ENCODE measurements around the gene SSH2. TPM values are rescaled to one million over a fixed set of nuclear protein-coding genes. Genes with fewer than 3 reads are reported as not detected.

Gene SSH2
- total and polyA plus RNA-seq, 2 of the 13 experiments (the other 11 are each of a cell fraction or from before 2014, with no cell fraction given) = 6.0 to 6.4 TPM

DNA sequence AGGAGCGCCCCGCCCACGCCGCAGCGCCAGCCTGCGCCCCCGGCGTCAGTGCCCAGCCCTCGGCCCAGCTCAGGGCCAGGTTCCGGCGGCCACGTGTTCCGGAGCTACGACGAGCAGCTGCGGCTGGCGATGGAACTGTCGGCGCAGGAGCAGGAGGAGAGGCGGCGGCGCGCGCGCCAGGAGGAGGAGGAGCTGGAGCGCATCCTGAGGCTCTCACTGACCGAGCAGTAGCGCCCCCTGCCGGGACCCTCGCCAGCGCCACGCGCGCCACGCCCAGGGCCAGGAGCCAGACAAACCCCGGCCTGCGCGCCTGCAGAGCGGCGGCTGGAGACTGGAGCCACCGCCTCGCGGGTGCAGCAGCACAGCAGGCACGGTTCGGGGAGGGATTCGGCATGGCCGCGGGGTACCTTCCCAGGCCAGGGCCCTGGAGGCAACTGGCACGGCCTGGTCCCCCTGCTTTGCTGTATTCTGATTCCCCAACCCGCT, 316.6 kb downstream of the SSH2 start (continued):
- TF ChIP-seq ZNF232 (CRISPR knock-in tag; IDR thresholded peaks at IDR 0.05; ENCODE audit: borderline replicate concordance) = peak; percentile 68; the same call in 1 of the 2 replicates
- peak; percentile 71; the same call in 1 of the 2 replicates for TF ChIP-seq HOXA3 (CRISPR knock-in tag; IDR thresholded peaks at IDR 0.05)
- TF ChIP-seq ZNF496 (CRISPR knock-in tag; IDR thresholded peaks at IDR 0.05; ENCODE audit: insufficient replicate concordance) = no peak
- TF ChIP-seq ZNF343 (CRISPR knock-in tag; IDR thresholded peaks at IDR 0.05) = peak; percentile 28; the same call in 1 of the 2 replicates
- TF ChIP-seq, protein P1, sequence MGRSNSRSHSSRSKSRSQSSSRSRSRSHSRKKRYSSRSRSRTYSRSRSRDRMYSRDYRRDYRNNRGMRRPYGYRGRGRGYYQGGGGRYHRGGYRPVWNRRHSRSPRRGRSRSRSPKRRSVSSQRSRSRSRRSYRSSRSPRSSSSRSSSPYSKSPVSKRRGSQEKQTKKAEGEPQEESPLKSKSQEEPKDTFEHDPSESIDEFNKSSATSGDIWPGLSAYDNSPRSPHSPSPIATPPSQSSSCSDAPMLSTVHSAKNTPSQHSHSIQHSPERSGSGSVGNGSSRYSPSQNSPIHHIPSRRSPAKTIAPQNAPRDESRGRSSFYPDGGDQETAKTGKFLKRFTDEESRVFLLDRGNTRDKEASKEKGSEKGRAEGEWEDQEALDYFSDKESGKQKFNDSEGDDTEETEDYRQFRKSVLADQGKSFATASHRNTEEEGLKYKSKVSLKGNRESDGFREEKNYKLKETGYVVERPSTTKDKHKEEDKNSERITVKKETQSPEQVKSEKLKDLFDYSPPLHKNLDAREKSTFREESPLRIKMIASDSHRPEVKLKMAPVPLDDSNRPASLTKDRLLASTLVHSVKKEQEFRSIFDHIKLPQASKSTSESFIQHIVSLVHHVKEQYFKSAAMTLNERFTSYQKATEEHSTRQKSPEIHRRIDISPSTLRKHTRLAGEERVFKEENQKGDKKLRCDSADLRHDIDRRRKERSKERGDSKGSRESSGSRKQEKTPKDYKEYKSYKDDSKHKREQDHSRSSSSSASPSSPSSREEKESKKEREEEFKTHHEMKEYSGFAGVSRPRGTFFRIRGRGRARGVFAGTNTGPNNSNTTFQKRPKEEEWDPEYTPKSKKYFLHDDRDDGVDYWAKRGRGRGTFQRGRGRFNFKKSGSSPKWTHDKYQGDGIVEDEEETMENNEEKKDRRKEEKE (IDR thresholded peaks at IDR 0.05) = no peak
- TF ChIP-seq, protein P2, sequence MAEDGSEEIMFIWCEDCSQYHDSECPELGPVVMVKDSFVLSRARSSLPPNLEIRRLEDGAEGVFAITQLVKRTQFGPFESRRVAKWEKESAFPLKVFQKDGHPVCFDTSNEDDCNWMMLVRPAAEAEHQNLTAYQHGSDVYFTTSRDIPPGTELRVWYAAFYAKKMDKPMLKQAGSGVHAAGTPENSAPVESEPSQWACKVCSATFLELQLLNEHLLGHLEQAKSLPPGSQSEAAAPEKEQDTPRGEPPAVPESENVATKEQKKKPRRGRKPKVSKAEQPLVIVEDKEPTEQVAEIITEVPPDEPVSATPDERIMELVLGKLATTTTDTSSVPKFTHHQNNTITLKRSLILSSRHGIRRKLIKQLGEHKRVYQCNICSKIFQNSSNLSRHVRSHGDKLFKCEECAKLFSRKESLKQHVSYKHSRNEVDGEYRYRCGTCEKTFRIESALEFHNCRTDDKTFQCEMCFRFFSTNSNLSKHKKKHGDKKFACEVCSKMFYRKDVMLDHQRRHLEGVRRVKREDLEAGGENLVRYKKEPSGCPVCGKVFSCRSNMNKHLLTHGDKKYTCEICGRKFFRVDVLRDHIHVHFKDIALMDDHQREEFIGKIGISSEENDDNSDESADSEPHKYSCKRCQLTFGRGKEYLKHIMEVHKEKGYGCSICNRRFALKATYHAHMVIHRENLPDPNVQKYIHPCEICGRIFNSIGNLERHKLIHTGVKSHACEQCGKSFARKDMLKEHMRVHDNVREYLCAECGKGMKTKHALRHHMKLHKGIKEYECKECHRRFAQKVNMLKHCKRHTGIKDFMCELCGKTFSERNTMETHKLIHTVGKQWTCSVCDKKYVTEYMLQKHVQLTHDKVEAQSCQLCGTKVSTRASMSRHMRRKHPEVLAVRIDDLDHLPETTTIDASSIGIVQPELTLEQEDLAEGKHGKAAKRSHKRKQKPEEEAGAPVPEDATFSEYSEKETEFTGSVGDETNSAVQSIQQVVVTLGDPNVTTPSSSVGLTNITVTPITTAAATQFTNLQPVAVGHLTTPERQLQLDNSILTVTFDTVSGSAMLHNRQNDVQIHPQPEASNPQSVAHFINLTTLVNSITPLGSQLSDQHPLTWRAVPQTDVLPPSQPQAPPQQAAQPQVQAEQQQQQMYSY (CRISPR knock-in tag; IDR thresholded peaks at IDR 0.05) = peak; percentile 49; the same call in 1 of the 2 replicates
- no peak for TF ChIP-seq ZNF550 (CRISPR knock-in tag; IDR thresholded peaks at IDR 0.05; ENCODE audit: borderline replicate concordance)
- no peak for TF ChIP-seq ZNF24 (IDR thresholded peaks at IDR 0.05)
- TF ChIP-seq ZNF776 (CRISPR knock-in tag; IDR thresholded peaks at IDR 0.05) = 0 out of 2 replicates have a peak, but pooled peaks have one; percentile 19
- no peak for TF ChIP-seq CBX2 (IDR thresholded peaks at IDR 0.05; ENCODE audit: low read depth, low read length)
- no peak for TF ChIP-seq CBX2 (CRISPR knock-in tag; IDR thresholded peaks at IDR 0.05; ENCODE audit: low read depth)
- TF ChIP-seq, protein P3, sequence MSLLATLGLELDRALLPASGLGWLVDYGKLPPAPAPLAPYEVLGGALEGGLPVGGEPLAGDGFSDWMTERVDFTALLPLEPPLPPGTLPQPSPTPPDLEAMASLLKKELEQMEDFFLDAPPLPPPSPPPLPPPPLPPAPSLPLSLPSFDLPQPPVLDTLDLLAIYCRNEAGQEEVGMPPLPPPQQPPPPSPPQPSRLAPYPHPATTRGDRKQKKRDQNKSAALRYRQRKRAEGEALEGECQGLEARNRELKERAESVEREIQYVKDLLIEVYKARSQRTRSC (CRISPR knock-in tag; IDR thresholded peaks at IDR 0.05; ENCODE audit: low read depth) = no peak
- peak; percentile 93; the same call in 1 of the 2 replicates for TF ChIP-seq REXO4 (CRISPR knock-in tag; IDR thresholded peaks at IDR 0.05; ENCODE audit: borderline replicate concordance)
- TF ChIP-seq ZNF546 (CRISPR knock-in tag; conservative IDR thresholded peaks at IDR 0.05) = peak; percentile 61; the same call in 1 of the 2 replicates
- TF ChIP-seq, protein P4, sequence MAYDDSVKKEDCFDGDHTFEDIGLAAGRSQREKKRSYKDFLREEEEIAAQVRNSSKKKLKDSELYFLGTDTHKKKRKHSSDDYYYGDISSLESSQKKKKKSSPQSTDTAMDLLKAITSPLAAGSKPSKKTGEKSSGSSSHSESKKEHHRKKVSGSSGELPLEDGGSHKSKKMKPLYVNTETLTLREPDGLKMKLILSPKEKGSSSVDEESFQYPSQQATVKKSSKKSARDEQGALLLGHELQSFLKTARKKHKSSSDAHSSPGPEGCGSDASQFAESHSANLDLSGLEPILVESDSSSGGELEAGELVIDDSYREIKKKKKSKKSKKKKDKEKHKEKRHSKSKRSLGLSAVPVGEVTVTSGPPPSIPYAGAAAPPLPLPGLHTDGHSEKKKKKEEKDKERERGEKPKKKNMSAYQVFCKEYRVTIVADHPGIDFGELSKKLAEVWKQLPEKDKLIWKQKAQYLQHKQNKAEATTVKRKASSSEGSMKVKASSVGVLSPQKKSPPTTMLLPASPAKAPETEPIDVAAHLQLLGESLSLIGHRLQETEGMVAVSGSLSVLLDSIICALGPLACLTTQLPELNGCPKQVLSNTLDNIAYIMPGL (CRISPR knock-in tag; IDR thresholded peaks at IDR 0.05; ENCODE audit: borderline replicate concordance in 1 of 2, low read depth in 1 of 2) = peak; percentile 91 to 92; a peak in 3 of 4 replicates
- TF ChIP-seq, protein P5, sequence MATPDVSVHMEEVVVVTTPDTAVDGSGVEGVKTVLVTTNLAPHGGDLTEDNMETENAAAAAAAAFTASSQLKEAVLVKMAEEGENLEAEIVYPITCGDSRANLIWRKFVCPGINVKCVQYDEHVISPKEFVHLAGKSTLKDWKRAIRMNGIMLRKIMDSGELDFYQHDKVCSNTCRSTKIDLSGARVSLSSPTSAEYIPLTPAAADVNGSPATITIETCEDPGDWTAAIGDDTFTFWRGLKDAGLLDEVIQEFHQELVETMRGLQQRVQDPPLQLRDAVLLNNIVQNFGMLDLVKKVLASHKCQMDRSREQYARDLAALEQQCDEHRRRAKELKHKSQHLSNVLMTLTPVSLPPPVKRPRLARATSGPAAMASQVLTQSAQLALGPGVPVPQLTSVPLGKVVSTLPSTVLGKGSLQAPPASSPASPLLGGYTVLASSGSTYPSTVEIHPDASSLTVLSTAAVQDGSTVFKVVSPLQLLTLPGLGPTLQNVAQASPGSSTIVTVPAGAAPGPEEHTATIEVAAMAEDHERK (CRISPR knock-in tag; IDR thresholded peaks at IDR 0.05; ENCODE audit: low read depth) = 0 out of 2 replicates have a peak, but pooled peaks have one; percentile 10
- peak; percentile 47; the same call in 1 of the 2 replicates for TF ChIP-seq RCOR2 (CRISPR knock-in tag; IDR thresholded peaks at IDR 0.05)
- TF ChIP-seq ZNF619 (CRISPR knock-in tag; IDR thresholded peaks at IDR 0.05) = no peak

Measured in HepG2 (cell line).